C1 segment of cervical spinal cord (tissue), 14 donors: ENCODE data around the gene DSTYK.
"Not testable (repeated sequence)": the region's sequence is repeated elsewhere in the genome, so short reads cannot be mapped to it uniquely, and the experiment has no call there.

Experiments
- DNase-seq, 14 donors: peaks; one replicate each; lab custom pipeline; 2025; lab: John Stamatoyannopoulos, UW

DSTYK gene

DNA sequence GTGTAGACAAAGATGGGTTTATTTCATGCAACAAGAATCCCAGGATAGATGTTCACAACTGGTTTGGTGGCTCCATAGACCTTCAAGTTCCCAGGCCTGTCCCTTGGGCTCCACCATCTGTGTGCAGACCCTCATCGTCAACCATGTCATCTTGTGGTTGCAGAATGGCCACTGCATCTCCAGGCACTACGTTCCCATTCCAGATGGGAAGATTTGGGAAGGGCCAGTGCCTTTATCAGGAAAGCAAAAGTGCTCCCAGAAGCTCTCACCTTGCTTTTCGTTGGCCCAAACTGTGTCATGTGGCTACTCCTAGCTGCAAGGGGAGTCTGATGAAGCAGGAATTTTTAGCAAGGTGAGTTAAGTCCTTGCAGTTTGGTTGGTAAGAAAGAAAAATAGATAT lies 29.1 kb upstream of the DSTYK start:
- DNase-seq = no peak

DNA sequence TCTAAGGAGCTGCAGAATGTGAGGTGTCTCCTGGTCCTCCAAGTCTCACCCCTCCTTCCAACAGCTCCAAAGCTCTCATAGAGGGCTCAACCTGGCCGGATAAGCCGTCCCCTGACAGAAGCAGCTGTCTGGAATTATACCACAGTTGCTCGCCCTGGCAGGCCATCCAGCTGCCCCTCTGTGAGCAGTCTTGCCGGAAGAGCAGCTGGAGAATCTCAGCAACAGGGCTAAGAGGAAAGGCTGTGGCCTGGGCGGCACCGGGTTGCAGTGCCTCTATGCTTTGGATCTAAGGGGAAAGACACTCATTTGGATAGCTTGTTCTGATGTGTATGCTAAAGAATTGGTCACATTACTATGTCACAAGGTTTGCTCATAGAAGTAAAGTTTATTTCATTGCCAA lies 28.6 kb upstream of the DSTYK start:
- peak in 1 of 14 donors; percentile 27 for DNase-seq

DNA sequence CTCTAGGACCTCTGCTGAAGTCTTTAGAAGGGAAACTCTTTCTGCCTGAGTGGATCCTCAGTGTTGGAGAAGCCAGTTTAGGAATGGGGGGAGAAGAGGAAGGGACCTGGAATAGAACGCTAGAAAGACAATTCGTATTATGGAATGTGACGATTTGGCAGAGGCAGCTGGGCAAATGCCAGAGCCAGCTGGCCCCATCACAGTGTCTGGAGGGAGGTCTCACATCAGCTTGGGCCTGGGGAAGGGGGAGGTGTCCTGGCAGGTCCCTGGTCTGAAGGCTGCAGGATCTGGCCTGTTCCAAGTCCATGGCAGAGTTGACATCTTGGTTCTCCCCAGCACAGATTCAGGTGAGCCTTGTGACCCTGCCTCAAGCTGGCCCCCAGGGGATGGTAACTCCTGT lies 27.6 kb upstream of the DSTYK start:
- no peak for DNase-seq

DNA sequence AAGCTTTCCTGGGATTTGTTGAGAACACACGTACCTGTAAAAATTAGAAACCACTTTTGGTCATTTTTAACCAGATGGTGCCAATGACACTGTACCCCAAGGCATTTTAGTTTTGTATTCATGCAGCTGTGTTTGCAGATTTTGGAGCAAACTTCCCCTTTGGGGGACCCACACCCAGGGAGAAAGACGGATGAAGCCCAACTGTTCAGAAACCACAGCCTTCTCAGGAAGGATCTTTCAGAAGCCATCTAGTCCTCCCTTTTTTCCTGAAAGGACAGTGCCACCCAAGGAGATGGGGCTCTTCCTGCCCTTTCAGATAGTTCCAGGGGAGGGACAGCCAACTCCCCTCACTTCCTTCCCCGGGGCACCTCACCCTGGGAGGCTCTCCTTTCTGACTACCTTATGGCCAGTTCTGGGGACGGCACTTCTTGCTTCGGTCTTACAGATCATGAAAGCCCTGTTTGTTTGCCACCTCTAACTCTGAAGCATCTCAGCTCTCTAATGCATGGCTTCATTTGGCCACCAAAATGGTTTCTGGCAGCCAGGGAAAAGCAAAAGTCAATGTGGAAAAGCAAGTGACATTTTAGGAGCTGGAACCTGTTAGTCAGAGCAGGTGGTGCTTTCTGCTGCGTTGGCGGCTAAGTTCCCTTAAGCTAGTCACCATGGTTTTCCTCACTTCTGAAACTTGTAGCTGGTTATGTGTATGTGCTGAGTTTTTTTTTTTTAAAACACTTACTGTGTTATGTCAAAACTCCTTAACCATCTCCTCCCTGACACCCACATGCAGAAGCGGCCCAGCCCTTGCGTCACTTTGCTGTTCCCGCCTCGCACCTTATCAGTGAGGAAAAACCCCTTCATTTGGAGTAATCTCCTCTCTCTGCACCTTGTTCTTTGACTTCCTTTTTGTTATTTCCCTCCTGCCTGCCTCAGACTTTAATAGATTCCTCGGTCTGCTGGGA lies 26.3 kb upstream of the DSTYK start:
- peak in 1 of 14 donors; percentile 59 for DNase-seq

DNA sequence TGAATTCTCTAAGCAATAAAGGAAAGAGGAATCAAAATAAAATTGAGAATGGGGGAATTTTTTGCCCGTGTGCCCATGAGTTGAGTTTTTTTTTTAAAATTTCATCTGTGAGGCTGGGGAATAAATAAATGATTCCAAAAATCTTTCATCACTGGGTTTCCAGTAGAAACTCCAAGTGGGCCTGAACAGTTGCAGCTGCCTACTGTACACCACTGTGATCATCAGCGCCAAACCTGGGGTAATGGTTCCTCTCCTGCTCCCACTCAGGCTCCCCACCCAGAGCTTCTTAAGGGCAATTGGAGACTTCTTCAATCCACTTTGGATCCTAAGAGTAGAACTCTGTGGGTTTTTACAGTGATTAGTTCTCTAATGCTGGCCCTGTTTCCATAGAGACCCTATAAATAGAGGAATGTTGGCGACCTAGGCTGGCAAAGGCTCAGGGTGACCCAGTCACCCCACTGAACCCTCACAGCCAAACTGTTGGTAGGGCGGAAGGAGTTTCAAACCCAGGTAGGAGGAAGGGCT lies 25.5 kb upstream of the DSTYK start:
- DNase-seq = no peak

DNA sequence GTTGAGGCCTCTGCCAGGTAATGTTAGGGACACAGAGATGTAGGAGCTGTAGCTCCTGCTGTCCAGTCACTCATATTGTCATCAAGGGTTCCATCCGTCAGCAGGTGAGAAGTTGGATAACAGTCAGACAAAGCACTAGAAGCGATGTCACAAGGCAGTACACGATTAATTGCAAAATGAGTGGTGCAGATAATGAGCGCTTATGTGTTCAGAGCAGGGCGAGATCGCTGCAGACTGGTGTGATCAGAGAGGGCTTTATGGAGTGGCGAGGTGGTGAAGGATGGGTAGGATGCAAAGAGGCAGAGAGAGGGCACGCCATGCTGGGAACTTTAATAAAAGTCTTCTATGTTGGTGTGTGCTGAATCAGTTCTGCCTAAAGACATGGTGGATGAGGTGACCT lies 25.0 kb upstream of the DSTYK start:
- DNase-seq = no peak

DNA sequence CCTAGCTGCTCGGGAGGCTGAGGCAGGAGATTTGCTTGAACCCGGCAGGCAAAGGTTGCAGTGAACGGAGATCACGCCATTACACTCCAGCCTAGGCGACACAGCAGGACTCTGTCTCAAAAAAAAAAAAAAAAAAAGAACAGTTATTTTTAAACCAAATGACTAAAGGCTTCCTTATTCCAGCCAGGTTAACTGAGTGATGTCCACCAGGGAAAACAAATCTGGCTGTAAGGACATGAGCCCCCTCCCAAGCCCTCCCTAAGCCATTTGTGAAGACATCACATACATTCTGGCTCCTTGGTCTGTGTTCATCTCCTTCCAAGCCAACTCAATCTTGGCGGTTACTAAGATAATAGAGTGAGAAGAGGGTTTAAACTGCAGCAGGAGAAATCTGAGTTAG lies 24.4 kb upstream of the DSTYK start:
- DNase-seq = no peak

DNA sequence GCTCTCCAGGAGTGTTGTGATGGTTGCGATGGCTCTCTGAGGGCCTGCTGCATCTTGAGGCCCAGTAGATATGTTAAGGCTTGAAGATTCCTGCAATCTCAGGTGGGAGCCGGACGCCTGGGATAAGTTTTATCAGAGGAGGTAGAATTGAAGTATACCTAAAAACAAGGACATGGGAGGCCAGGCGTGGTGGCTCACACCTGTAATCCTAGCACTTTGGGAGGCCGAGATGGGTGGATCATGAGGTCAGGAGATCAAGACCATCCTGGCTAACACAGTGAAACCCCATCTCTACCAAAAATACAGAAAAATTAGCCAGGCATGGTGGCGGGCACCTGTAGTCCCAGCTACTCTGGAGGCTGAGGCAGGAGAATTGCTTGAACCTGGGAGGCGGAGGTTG lies 22.5 kb upstream of the DSTYK start:
- not testable (repeated sequence) for DNase-seq

DNA sequence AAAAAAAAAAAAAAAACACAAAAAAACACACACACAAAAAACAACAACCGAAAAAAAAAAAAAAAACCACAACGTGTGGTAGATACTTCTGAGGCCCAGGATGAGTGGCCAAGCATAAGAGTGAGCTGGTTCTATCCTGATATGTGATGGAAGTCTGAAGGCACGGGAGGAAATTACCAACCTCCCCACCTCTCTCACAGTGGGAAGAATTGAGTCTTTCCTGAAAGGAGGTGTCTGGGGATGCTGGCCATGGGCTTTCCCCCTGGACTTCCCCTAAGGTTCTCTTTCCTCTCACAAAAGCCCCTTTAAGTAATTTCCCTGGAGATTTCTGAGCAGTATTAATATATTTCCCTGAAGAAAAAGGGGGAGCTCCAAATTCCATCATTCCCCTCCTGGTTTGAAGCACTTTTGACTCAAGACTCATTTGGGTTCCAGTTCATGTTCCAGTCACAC lies 21.5 kb upstream of the DSTYK start:
- no peak for DNase-seq

DNA sequence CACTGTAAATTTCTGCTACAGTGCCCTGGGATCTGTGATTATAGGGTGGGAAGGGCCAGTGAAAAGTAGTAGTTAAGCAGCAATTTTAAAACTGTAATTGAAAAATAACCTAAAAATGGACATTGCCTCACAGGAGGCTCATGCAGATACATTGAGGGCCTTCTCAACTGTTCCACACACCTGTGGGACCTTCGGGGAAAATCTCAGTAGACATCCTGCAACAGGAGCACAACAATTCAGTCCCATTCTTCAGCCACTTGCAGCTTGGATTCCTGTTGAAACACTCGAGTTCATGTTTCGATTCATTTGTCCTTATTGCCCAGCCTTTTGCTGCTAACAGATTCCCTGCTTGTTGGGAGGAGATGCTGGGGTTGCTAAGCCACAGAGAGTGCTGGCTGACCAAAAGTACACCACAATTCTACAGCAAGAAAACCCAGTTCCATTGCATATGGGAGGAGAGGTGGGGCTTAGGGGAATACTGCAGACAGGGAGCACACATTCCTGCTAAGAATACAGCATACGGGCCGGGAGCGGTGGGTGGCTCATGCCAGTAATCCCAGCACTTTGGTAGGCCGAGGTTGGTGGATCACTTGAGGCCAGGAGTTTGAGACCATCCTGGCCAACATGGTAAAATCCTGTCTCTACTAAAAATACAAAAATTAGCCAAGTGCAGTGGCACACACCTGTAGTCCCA lies 20.8 kb upstream of the DSTYK start:
- no peak for DNase-seq

DNA sequence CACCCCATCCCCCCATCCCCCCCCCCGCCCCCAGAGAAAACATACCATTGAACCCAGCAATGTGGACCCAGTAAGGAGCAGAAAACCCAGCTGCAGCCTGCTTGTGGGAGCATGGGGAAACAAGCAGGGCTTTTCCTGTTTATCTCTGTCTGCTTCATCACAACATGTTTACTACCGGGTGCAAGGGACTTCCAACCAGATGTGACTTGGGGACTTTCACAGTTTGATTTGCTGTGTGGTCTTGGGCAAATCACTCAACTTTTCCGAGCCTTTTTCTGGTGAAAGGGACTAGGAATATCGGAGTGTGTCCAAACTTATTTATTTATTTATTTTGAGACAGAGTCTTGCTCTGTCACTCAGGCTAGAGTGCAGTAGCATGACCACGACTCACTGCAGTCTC lies 19.5 kb upstream of the DSTYK start:
- no peak for DNase-seq

DNA sequence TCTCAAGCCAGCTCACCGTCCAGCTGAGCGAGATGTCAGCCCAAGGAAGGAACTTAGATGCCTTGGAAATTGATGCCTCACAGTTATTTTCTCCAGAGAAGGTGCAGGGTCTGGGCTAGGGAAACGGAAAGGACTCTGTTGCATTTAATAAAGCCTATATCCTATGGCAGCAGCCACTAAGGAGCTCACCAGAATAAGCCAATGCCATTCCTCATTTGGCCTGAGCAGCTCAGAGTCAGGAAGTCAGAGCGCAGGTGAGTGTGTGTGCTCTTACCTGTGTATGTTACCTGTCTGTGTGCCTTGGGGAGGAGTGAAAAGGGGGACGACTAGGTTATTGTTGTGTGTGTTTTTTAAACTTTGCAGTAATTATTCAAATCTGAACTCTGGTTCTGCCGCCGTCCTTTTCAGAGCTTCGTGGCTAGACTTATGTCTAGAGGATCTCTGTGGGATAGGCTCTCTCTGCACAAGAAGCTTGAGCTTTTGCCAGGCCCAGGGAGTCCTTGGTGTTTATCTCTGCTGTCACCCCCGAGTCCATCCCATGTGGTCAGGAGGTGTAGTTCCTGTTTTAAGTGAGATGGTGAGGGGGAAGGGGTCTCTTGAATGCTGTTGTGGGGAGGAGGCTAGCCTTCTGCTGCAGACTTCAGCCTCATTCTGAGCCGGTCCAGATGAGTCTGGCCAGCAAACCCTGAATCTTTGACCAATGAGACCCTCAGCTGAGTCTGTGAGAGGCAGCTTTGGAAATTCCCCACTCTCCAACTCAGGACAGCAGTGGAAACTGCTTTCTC lies 18.6 kb upstream of the DSTYK start:
- DNase-seq = peak in 3 of 14 donors; percentile 48 to 63 (median 61)

DNA sequence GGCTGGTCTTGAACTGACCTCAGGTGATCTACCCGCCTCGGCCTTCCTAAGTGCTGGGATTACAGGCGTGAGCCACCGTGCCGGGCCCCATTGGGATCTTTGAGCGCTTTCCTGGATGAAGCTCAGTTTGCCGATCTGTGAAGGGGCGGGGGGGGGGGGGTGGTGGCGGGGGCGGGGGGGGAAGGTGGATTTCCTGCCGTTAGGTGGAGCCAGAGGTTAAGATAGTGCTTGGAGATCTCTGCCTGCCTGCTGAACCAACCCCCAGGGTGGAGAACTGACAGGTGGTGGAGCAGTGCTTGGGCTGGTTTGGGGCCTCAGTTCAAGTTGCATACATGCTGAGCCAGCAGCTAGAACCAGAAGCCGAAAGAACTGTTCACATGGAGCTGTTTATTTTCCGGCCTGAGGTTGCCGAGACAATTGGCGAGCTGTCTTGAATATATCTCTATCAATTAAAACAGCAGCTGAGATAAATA lies 17.9 kb upstream of the DSTYK start:
- DNase-seq = peak in 13 of 14 donors; percentile 45 to 93 (median 67)

DNA sequence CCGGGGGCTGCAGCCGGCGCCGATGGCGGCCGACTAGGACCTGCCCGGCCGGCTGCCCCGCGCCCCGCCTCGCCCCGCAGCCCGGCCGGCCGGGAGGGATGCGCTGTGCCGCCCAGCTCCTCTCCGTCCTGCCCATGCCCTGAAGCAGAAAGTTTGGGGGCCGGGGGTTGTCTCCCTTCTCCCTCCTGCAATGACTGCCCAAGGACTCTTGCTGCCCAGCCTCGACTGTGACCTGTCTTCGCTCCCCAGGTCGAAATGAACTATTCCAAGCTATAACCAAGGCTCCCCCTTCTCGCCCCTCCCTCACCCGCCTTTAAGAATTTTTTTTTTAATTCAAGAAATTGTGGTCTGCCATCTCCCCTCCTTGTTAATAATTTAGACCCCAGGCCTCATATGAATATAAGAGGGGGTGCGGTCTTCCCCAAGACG lies 16.6 kb upstream of the DSTYK start:
- DNase-seq = no peak

DNA sequence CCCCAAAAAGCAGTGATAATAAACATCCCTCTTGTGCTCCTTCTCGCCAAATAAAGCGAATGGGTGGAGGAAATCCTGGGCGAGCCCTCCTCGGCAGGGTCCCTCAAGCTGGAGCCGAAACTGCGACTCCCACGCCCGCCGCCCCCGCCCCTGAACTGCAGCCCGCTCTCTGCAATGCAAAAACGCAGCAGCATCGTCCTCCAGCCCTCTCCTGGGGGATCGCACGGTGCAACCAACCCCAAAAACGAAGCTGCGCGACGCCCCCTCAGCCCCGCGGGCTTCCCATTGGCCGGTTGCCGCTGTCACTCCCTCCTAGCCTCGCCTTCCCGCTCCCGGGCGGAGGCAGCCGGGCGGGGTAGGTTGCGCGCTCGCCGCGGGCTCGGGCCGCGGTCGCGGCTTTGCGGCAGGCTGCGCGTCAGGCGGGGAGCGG lies 16.1 kb upstream of the DSTYK start, which contains the start of gene TMCC2:
Gene TMCC2 (plus strand): TSS at position 363 of the 430 bp plus-strand sequence. CDS start 619 bp downstream, outside the sequence.
- DNase-seq = peak; percentile 28 to 97 (median 90)

DNA sequence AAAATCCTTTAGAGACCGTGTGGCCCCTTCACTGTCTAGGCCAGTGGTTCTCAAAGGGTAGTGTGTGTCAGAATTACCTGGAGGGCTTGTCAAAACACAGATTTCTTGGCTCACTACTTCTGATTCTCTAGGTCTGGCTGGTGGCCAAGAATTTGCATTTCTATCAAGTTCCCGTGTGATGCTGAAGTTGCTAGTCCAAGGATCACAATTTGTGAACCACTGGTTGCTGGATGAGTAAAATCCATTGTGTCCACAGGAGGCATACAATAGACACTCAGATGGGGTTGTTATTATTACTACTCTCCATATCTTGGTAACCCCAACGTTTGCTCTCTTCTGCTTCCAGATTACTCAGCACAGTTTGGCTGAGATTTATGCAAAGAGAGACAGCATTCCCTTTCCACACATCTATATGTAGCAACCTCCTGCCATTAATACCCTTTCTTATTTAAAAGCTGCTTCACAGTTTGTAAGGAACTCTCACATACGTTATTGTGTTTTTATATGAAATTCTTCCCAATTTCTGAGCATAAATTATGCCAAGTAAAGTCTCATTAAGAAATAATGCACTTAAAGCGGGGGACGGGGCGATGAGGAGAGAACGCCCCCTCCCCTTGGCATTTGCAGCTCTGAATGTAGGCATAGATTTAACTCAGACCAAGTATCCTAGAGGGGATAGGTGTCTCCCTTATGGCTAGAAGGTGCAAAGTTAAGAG lies 15.5 kb upstream of the DSTYK start:
- DNase-seq = no peak

DNA sequence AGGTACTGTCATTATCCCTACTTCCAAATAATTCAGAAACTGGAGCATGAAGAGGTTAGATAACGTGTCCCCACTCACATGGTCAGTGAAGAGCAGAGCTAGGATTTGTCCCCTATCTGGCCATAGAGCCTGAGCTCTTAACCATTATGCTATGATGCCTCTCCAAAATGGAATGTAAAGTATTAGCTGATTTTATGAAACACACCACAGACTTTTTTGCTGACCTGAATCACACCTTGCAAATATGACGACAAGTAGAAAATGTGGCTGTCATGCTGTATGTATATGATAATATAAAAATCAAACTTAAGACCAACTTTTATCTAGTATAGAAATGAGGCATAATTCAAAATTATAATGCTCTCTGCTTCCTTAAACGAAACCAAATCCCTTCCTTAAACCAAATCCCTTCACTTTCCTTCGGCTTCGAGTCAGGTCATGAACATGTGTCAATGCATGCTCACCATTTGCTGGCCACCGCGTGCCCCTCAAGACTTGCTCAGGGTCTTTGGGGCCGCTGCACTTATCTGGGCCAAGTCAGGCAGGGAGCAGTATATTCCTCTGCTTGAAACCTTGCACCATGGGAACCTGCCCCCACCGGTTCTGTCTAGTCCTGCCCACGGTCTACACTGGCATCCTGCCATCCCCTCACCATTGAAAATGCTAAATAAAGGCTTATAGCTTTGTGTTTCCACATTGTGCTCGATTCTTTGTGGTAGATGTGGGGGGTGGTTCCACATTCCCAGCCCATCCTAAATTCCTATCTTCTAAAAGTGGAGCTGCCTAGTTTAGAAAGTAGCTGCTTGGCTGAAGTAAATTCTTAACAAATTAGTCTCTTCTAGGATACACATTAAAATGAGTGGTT lies 14.6 kb upstream of the DSTYK start:
- DNase-seq = no peak

DNA sequence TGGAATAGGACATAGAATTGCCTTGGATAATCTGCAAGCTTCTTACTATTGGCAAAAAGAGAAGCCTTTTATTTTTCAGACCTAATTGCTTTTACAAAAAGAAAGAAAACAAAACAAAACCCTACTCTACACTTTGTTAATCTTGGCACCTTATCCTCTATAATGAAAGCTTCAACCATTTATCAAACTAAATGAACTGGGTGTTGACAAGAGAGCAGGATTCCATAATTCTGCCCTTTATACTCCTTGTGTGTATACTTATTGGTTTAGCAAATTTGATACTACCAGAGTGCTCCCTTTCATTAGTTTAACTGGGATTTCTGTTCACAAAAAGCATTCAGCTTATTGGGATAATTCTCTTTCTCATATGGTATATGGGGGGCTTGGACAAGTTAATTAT lies 13.2 kb upstream of the DSTYK start:
- DNase-seq = no peak

DNA sequence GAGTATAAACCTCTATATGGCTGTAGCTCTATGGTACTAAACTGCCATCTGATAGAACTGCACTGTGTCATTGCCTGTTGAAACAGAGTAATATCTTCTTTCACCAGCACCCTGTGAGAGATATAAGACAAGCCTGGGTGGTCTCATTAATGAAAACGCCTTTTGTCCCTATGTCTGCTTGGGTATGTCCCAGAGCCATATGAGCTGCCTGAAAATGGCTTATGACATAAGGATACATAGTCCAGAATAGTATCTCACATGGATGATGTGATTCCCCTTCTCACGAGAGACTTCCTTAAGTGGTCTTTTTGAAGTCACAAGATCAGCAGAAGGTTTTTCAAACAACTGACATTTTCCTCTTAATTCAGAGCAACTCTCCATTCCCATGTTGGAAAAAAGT lies 8.9 kb upstream of the DSTYK start:
- DNase-seq = no peak

DNA sequence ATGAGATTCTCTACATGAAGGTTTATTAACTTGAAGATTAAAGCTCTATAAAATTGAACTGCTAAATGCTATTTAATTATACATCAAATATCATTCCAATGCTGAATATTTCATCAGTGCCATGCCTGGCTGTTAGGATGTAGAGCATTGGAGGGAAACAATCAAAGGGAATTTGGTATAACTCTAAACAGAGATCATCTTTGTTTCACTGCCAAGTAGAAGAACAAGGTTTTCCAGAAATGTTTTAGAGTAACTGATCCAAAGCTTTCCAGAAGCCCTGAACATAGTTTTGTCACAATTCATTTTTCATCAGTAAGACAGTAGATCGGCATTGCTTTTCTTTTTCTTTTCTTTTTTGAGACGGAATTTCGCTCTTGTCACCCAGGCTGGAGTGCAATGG lies 5.9 kb upstream of the DSTYK start:
- DNase-seq = no peak
